ENCODE measurements around the gene NLRP1. TPM values are rescaled to one million over a fixed set of nuclear protein-coding genes. Genes with fewer than 3 reads are reported as not detected.

Gene NLRP1
- total RNA-seq, 1 donor from 2014 or later: 16.7 TPM

- no peak for DNase-seq
Measured at GRCh38 chr17:5468075-5468473, 116.2 kb downstream of the NLRP1 start.

- peak; percentile 11 for DNase-seq
Measured at GRCh38 chr17:5467416-5467815, 116.9 kb downstream of the NLRP1 start.

- no peak for DNase-seq
Measured at GRCh38 chr17:5466295-5466694, 118.0 kb downstream of the NLRP1 start.

- no peak for DNase-seq
Measured at GRCh38 chr17:5464717-5465507, 119.4 kb downstream of the NLRP1 start.

Other genes with a start within 250 kb of the NLRP1 start
- 99.9 and 106 TPM in 2 replicates for gene NUP88, start 164.8 kb downstream of the NLRP1 start, total RNA-seq
- 29.1 and 55.6 TPM in 2 replicates for gene RPAIN, start 164.3 kb downstream of the NLRP1 start, total RNA-seq
- gene C1QBP, start 145.4 kb downstream of the NLRP1 start, total RNA-seq: 246 and 318 TPM in 2 replicates
- 11.1 and 23.5 TPM in 2 replicates for gene DHX33, start 115.5 kb downstream of the NLRP1 start, total RNA-seq
- gene DERL2, start 98.3 kb downstream of the NLRP1 start, total RNA-seq: 25.0 and 25.5 TPM in 2 replicates
- gene MIS12, start 97.9 kb downstream of the NLRP1 start, total RNA-seq: 20.8 and 21.0 TPM in 2 replicates